ENCODE data around the gene PAX5. TPM values are rescaled to one million over a fixed set of nuclear protein-coding genes. Genes with fewer than 3 reads are reported as not detected.

PAX5 gene
- total RNA-seq, 1 experiment from 2014 or later, result 0.39 TPM

DNA sequence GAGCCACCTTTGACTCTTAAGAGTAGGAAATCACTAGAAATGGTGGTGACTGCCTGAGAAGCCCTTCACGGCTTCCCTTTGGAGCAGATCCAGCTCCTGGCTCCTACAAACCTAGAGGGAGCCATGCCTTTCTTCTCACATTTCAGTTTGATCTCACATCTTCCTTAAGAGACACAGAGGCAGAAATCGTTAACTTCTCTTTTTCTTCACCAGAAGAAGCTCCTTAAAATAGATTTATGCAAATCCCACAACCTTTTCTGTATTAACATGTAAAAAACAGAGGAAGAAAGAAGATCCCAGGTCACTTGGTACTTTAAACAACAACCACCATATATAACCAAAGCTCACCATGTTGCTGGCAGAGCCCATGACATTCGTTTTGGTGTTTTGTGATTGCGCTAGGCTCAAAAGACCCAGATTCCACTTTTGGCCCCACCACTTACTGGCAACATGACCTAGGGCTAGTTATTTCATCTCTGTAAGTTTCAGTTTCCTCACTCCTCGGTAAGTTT lies 29.6 kb downstream of the PAX5 start:
- H3K9ac ChIP-seq (ENCODE audit: extremely low read depth, insufficient read length, low read length), result no peak overlapping the region
- H3K9me3 ChIP-seq (ENCODE audit: control insufficient read depth, low read depth, low read length), result no peaks in the 10 kb centered on the region
- no peak overlapping the region for H2BK5ac ChIP-seq (ENCODE audit: insufficient read length, low read length)
- no peak overlapping the region for H2BK12ac ChIP-seq (ENCODE audit: insufficient read length, low read depth, low read length)
- no peak overlapping the region for H2BK20ac ChIP-seq (ENCODE audit: low read depth, low read length, poor library complexity, severe bottlenecking)
- Mint-ChIP-seq H3K36me3 (ENCODE audit: insufficient read depth in 1 of 3, low read depth in 3 of 3) (no peaks in the 10 kb centered on the region; a peak in 2 of 7 replicates), H3K27me3 (ENCODE audit: low read depth) (peaks cover 85% of the 10 kb centered on the region), H3K27ac (no peak overlapping the region), H3K4me3 (no peak overlapping the region), H3K9me3 (no peaks in the 10 kb centered on the region), H3K4me1 (peaks cover 15 to 31% of the 10 kb centered on the region in 2 experiments)
- no peak overlapping the region for H3K14ac ChIP-seq (ENCODE audit: insufficient read depth, low read length)
- H3K79me2 ChIP-seq (ENCODE audit: insufficient read depth, low read length), result no peaks in the 10 kb centered on the region
- peaks cover 16% of the 10 kb centered on the region; the same call in 1 of the 2 replicates for H3K27me3 ChIP-seq (ENCODE audit: insufficient read depth, low read length)
- H3K18ac ChIP-seq (ENCODE audit: insufficient read length, low read depth, low read length), result no peak overlapping the region
- no peak overlapping the region for H3K23ac ChIP-seq (ENCODE audit: insufficient read length, low read depth, low read length)
- TF ChIP-seq, protein P1, sequence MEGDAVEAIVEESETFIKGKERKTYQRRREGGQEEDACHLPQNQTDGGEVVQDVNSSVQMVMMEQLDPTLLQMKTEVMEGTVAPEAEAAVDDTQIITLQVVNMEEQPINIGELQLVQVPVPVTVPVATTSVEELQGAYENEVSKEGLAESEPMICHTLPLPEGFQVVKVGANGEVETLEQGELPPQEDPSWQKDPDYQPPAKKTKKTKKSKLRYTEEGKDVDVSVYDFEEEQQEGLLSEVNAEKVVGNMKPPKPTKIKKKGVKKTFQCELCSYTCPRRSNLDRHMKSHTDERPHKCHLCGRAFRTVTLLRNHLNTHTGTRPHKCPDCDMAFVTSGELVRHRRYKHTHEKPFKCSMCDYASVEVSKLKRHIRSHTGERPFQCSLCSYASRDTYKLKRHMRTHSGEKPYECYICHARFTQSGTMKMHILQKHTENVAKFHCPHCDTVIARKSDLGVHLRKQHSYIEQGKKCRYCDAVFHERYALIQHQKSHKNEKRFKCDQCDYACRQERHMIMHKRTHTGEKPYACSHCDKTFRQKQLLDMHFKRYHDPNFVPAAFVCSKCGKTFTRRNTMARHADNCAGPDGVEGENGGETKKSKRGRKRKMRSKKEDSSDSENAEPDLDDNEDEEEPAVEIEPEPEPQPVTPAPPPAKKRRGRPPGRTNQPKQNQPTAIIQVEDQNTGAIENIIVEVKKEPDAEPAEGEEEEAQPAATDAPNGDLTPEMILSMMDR (conservative IDR thresholded peaks at IDR 0.05), result no peak
- no peak overlapping the region for H2BK120ac ChIP-seq (ENCODE audit: low read depth, low read length, poor library complexity, severe bottlenecking)
- H3K4me2 ChIP-seq (ENCODE audit: insufficient read depth, insufficient read length, low read length), result no peak overlapping the region
- H3K4ac ChIP-seq (ENCODE audit: low read depth, low read length), result no peak overlapping the region
- H2BK15ac ChIP-seq (ENCODE audit: low read depth, low read length), result no peak overlapping the region
- no peak overlapping the region for H2AFZ ChIP-seq (ENCODE audit: low read length)
- no peak for DNase-seq
- no peak overlapping the region for H3K27ac ChIP-seq (ENCODE audit: insufficient read length, low read depth, low read length)
- no peaks in the 10 kb centered on the region for H3K4me1 ChIP-seq (ENCODE audit: insufficient read depth, low read length)
- no peak overlapping the region for H3K56ac ChIP-seq (ENCODE audit: insufficient read length, low read depth, low read length)
- WGBS (ENCODE audit: extremely low coverage, insufficient read length, low lambda C conversion rate), result no CpG with 5 or more reads among the region's 5 CpGs
- H3K23me2 ChIP-seq (ENCODE audit: insufficient read length, low read depth, low read length, poor library complexity, severe bottlenecking), result peaks cover 8% of the 10 kb centered on the region
- no peak overlapping the region for H4K8ac ChIP-seq (replicated peaks; ENCODE audit: insufficient read length, low read depth, low read length)
- H4K5ac ChIP-seq (ENCODE audit: insufficient read length, low read depth, low read length), result no peak overlapping the region
- H3T11ph ChIP-seq (ENCODE audit: low read length), result no peak overlapping the region
- no peak overlapping the region for H2AK5ac ChIP-seq (ENCODE audit: insufficient read length, low read length)
- H4K91ac ChIP-seq (ENCODE audit: insufficient read length, low read depth, low read length), result no peak overlapping the region
- no peaks in the 10 kb centered on the region for H4K20me1 ChIP-seq (ENCODE audit: control insufficient read depth, insufficient read depth, insufficient read length)
- H3K79me1 ChIP-seq (ENCODE audit: insufficient read depth, low read depth, low read length, poor library complexity, severe bottlenecking), result no peaks in the 10 kb centered on the region
